Inflammatory macrophage treated with lipopolysaccharide for 1 hour (primary cell): ENCODE results near the gene B4GALNT3.
A peak's percentile ranks its signal among the peaks of the same experiment; 100 is the strongest.

Source experiments
- DNase-seq, 2 donors: peaks; one replicate each; pipeline ENCODE4 v3.0.0-alpha.2; 2020 to 2022

Gene B4GALNT3

DNA sequence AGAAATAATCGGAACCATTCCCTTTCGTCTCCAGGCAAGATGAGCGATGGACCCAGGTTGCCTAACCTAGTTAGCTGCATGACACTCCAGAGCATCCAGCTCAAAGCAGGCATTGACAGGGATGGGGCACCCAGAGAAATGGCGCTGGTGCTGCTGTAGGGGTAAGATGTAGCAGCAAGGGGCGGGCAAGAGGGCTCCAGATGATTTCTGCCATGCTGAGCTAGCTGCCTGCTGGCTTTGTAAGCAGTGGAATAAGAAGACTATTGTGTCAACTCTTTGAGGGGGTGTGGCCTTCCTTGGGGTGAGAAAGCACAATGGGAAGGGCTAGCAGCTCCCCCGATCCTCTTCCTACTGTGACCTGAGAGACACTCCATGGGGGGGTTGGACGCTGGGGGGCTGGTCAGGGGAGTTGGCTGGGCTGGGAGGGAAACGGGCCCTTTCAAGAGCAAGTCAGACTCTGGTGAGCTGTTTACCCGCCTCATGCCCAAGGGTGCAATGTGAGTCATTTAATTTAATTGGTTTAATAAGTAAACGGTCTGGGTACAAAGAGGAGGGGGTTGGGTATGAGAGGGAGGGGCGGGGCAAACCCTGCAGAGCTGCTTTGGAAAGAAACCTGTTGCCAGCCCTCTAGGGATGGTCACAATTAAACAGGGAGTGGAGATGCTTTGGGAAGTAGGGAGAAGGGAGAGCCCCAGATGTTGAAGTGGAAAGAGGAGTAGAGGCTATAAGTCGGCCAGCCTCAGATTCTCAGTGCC is 50.5 kb downstream of the B4GALNT3 start:
- DNase-seq = no peak

DNA sequence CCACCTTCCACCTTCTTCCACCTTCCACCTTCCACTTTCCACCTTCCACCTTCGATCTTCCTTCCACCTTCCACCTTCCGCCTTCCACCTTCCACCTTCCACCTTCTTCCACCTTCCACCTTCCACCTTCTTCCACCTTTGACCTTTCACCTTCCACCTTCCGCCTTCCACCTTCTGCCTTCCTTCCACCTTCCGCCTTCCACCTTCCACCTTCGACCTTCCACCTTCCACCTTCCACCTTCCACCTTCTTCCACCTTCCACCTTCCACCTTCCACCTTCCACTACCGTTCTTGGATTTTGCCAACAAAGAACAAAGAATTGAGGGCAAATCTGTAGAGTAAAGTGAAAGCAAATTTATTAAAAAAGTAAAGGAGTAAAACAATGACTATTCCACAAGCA is 53.2 kb downstream of the B4GALNT3 start:
- no peak for DNase-seq

DNA sequence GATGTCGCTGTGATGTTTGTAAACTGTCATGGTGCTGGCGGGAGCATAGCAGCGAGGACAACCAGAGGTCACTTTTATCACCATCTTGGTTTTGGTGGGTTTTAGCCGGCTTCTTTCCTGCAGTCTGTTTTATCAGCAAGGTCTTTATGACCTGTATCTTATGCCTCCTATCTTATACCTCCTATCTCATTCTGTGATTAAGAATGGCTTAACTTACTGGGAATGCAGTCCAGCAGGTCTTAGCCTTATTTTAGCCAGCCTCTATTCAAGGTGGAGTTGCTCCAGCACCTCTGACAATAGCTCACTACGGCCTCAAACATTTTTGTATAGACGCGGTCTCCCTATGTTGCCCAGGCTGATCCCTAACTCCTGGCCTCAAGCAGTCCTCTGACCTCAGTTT is 53.7 kb downstream of the B4GALNT3 start:
- DNase-seq = no peak

- no peak for DNase-seq
These were observed 57.8 kb downstream of the B4GALNT3 start for GRCh38 chr12:517538-517937.

DNA sequence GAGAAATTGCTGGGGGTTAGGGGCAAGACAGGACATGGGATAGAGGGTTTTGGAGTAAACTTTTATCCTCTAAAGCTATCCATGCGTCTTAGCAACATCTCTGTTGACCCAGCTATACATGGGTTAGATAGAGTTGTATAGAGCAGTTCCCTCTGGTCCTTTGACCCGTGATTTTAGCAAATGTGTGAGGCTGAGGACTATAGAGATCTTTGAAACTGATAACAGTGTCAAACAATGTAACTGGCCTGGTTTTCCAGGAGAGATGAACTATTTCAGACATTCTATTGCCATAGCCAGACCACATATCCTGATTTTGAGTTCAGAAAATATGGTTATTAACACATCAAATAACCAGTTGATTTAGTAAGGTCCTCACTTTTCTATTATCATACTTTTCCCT is 60.4 kb downstream of the B4GALNT3 start:
- DNase-seq = no peak

DNA sequence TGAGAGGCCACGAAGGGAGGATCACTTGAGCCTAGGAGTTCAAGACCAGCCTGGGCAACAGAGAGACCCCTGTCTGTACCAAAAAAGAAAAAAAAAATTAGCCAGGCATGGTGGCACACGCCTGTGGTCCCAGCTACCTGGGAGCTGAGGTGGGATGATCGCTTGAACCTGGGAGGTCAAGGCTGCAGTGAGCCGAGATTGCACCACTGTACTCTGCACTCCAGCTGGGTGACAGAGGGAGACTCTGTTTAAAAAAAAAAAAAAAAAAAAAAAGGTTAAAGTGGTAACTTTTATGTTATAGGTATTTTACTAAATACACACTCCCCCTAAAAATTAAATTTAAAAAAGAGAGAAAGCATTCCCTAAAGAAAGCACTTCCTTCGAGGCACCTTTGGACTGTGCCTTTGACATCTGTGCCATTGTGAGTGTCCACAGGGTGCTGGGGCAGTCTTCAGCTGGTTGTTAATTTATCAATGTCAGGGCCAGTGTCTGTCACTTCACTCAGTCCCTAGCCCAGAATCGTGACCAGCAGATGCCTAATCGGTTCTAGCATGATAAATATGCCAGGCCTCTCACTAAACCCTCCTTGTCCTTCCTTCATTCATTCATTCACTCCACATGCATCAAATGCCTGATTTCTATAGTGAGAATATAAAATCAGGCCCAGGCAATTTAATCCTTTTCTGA is 63.1 kb downstream of the B4GALNT3 start:
- DNase-seq = no peak

DNA sequence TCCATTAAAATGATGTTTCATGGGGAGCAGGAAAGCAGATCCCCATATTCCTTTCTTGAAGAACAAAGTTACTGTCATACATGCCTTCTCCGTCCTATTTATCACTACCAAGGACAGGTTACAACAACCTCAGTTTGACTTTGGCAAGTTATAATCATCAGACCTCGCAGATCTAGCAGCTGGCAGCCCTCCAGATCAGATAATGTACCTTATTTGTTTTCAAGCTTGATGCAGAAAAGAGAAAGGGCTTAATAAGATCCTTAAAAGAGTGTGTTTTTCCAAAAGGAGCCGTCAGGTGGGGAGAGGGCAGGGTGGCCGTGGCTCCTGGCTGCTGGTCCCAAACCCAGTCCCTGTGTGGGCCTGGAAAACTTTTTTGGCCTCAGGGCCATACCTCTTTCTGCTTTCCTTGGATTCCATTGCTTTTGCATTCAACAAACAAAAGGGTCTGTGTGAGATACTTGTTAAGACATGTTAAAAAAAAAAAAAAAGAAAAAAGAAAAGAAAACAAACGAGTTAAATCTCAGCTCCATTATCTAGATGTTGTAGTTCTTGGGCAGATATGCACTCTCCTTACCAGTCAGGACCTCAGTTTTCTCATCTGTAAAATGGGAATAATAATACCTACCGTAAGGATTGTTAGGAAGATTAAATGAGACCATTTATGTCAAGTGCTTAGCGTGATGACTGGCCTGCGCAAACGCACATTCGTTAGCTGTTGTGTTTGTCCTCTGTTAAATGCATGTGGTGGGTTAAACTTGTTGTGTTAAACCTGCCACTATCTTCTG is 64.6 kb downstream of the B4GALNT3 start:
- no peak for DNase-seq

DNA sequence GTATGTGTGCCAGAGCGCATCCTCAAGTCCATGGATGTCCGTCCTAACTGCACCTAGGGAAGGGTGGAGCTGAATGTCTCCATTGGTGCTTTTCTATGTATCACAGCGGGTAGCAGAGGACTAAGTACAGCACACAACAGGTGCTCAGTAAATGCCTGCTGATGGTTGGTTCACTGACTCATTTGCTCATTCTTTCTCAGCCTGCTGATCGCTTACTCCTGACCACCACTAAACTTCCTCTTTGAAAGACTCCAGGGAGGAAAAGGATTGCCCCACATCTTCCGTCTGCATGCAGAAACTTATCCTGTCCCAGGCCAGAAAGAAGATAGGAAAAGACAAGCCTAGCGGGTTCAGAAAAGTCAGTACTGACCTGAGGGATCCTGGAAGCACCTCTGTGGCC is 66.3 kb downstream of the B4GALNT3 start:
- peak; percentile 49 to 57 for DNase-seq

DNA sequence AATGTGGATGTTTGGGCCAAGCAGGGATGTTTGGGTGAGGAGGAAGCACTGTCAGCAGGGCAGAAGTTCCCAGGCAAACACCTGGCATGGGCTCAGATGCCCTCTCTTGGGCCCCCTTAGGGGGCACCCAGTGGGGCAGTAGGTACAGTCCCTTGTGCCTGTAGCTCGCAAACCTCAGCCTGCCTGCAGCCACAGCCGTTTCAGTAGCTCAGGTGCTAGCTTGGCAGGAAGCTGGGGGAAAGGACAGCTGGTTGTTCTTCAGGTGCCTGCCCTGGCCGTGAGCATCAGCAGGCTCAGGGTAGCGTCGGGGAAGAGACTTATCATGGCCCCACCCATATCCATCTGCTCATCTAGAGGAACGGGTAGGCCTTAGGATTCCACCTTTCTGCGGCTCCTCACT is 67.5 kb downstream of the B4GALNT3 start:
- DNase-seq = no peak

GRCh38 chr12:527729-528128 is 68.0 kb downstream of the B4GALNT3 start:
- no peak for DNase-seq

DNA sequence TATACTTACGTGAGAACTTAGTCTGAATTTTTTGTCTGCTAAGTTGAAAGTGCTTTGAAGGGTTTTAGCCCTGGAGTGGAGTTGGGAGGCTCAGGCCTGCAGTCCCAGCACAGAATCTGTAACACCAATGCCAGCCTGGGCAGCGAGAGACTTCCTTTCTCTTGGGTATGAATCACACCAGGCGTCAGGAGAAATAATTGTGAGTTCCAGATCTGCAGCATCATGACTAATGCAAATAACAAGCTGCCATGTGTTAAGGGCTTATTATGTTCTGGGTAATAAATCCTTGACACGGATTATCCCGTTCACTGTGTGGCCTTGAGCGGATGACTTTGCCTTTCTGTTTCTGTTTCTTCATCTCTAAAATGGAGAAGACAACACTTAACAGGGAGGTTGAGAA is 70.6 kb downstream of the B4GALNT3 start:
- DNase-seq = no peak

GRCh38 chr12:530821-531220 is 71.1 kb downstream of the B4GALNT3 start:
- DNase-seq = no peak

DNA sequence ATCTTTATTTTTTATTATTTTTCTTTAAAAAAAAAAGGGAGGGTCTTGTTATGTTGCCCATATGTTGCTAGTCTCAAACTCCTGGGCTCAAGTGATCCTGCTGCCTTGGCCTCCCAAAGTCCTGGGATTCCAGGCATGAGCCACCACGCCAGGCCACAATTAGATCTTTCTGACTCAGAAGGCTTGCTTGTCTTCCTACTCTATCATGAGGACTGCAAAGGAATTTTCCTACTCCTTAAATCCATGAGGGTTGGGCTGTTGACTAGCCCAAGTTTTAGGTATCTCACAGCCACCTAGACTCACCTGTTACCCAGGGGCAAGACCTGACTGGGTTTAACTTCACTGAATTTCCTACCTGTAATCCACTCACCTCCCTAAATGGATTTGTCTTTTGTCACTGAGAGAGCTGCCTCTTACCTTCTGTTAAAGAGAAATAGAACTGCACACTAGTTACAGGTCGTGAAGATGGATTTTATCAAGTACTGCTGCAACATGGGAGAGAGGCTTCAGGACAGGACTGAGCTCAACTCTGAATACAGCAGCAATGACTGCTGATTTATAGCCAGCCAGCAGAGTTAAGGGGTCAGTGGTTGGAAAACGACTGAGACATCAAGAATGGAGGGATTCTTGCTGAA is 72.3 kb downstream of the B4GALNT3 start:
- DNase-seq = no peak

DNA sequence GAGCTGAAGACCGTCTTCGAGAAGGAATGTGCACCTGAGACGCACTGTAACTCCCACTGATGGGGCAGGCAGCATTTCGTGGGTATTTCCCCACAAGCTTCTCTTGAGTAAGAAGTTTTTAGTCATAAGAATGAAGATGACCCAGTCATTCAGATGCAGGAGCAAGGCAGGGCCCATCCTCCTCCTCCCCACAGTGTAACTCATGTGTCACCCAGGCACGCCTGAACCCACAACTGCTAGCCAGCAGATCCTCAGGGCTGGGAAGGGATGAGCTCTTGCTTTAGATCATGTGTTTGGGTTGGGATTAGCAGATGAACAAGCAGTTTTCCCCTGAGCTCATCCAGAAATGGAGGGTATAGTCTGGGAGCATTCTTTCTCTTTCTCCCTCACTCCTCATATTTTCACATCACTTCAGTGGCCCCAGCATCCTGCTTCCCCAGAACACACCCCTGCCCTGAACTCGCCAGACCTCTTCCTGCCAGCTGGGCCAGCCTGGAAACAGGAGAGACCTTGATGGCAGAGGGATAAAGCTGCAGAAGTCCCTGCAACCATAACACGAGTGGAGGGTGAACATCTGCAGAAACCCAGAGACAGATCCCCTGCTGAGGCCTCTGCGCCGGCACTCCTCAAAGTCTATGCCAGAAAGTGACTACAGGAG is 73.3 kb downstream of the B4GALNT3 start:
- DNase-seq = peak in 1 of 2 donors; percentile 44

- DNase-seq = no peak
These were observed 74.0 kb downstream of the B4GALNT3 start for GRCh38 chr12:533718-534117.

DNA sequence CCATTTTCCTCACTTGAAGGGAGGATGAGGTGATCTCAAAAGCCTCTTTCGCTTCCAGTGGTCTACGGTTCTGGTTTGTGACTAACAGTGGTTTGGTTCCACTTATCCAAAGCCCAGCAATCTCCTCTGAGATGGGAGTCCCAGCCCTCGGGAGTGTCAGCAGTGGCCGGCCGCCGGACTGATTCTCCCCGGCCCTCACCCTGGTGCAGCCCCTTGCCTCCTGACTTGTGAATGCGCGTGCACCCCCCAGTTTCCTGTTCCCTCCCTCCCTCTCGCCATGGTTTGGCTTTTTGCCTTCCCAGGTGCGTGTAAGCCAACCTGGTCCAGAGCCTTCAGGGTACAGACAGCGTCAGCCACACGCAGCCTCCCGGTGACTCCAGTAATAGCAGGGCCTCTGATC is 74.5 kb downstream of the B4GALNT3 start:
- DNase-seq = no peak

DNA sequence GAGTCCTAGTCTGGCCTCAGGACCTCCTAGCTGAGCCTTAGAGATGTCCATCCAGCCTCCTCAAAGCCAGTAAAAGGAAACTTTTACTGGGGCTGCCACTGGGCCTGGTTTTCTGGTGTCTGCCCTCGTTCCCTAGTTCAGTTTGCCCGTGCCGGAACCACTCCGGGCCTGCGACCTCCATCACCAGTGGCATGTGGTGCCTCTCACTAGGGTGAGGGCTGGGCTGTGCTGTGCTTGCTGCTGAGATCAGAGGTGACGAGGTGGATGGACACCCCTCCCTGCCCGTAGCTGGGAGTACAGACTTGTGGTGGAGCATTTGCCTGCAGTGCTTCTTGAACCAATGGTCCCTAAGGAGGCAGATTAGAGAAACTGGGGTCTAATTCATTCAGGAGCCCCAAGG is 75.7 kb downstream of the B4GALNT3 start:
- DNase-seq = no peak

DNA sequence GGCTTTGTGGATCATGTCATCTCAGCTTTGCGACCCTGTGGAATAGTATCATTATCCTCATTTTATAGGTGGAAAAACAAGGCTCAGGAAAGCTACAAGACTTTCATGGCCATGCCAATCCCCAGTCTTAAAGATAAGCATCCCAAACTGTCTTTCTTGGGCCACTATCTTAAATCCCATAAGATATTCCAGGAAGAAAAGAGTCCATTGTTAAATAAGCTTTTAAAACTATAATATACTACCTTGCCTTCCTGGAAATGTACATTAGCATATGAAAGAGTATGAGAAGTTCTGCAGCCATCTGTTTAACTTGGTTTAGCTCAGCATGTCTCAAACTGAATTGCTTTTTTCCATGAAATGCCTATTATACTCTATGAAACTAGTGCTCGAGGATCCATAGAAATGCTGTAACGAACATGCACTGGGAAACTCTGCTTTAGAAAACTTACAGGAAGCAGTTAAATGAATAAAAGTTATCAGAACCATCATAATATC is 77.1 kb downstream of the B4GALNT3 start:
- DNase-seq = no peak

- DNase-seq = no peak
These were observed 78.0 kb downstream of the B4GALNT3 start for GRCh38 chr12:537772-538171.

- peak; percentile 21 to 39 for DNase-seq
These were observed 79.2 kb downstream of the B4GALNT3 start for GRCh38 chr12:538731-539539.

- no peak for DNase-seq
These were observed 80.0 kb downstream of the B4GALNT3 start for GRCh38 chr12:539540-540310.
